B cell (primary cell): ENCODE measurements around the gene B4GALT5.

Source experiments
- EZH2 ChIP-seq: IDR thresholded peaks from 2 replicates; pipeline ENCODE4 v1.6.1; 2012; ENCODE audit warnings: borderline replicate concordance, low read depth, mild to moderate bottlenecking, moderate library complexity, low read length; ENCODE audit not compliant: insufficient read depth, poor library complexity, severe bottlenecking
- TF ChIP-seq, protein P1 (sequence below): fragments of 200-600 bp; IDR thresholded peaks from one replicate; pipeline ENCODE4 v1.8.0; 2022; ENCODE audit warnings: antibody characterized with exemption, mild to moderate bottlenecking

DNA sequence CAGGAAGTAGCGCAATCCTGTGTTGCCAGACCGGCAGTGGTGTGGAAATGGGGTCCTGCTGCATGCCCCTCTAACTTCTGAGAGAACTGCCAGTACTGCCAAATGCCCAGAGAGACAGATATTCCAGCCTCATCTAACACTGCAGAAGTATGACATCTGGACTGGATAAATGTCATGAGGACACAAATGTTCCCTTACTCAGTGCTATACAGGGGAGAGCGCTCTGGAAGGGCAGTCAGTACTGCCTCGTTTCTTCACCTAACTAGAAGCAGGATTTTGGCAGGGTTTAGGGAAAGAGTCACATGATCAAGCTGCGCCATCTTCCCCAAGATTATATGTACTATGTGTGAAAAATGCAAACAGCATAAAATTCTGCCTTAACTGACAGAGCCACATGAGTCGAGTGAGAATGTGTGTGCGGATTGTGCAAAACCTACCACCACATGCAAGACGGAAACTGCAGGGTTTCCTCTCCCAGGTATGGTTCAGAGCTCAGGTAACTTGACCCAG, 59.7 kb downstream of the B4GALT5 start:
- no peak for TF ChIP-seq EZH2
- TF ChIP-seq, protein P1, sequence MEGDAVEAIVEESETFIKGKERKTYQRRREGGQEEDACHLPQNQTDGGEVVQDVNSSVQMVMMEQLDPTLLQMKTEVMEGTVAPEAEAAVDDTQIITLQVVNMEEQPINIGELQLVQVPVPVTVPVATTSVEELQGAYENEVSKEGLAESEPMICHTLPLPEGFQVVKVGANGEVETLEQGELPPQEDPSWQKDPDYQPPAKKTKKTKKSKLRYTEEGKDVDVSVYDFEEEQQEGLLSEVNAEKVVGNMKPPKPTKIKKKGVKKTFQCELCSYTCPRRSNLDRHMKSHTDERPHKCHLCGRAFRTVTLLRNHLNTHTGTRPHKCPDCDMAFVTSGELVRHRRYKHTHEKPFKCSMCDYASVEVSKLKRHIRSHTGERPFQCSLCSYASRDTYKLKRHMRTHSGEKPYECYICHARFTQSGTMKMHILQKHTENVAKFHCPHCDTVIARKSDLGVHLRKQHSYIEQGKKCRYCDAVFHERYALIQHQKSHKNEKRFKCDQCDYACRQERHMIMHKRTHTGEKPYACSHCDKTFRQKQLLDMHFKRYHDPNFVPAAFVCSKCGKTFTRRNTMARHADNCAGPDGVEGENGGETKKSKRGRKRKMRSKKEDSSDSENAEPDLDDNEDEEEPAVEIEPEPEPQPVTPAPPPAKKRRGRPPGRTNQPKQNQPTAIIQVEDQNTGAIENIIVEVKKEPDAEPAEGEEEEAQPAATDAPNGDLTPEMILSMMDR: no peak
